SK-N-MC (cell line): ENCODE results near the gene RALGAPA2.

ENCODE experiments used
- EZH2 ChIP-seq: fragments of 200-600 bp; sonication (generic); IDR thresholded peaks from one replicate; pipeline ENCODE4 v1.6.1; 2017; ENCODE audit warnings: antibody characterized with exemption
- POLR2AphosphoS5 ChIP-seq: IDR thresholded peaks from 2 replicates; pipeline ENCODE4 v1.6.1; 2012; ENCODE audit warnings: mild to moderate bottlenecking, low read depth, low read length, borderline replicate concordance

DNA sequence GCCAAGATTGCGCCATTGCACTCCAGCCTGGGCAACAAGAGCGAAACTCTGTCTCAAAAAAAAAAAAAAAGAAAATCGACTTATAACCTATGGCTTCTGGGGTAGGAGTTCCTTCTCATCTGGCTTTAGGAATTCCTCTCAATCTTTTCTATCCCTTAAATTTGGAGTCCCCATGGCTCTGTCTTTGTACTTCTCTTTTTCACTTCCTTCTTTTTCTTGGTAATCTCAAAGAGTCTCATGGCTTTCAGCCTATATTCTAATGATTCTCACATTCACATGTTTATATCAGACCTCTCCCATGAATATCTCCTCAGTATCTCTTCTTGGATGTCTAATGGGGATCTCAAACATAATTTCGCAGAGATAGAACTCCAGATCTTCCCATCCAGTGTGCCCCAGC is 42.8 kb upstream of the RALGAPA2 start:
- TF ChIP-seq POLR2AphosphoS5 (no peak), EZH2 (no peak)
